Kidney tubule cell (primary cell): ENCODE results near the gene PRKACB.

Experiments used
- DNase-seq: peaks from one replicate; pipeline ENCODE4 v3.0.0-alpha.2; 2018; ENCODE audit warnings: low spot score

PRKACB gene

DNA sequence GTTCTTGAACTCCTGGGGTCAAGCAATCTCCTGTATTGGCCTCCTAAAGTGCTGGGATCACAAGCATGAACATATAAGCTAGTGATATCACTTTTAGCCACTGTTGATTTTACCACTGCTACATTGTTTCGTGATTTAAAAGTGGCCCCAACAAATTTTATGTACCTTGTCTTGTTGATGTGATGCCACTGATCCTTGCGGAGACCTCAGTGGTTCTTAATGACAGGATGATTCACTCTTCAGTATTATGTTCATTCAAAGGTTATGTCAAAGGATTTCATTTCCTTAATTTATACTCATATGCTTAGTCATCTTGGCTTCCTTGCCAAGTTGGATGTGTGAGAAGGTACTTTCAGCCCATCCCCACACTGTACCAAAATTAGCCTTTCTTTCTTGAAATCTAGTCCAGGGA, 12.1 kb downstream of the PRKACB start:
- DNase-seq, result peak; percentile 80

DNA sequence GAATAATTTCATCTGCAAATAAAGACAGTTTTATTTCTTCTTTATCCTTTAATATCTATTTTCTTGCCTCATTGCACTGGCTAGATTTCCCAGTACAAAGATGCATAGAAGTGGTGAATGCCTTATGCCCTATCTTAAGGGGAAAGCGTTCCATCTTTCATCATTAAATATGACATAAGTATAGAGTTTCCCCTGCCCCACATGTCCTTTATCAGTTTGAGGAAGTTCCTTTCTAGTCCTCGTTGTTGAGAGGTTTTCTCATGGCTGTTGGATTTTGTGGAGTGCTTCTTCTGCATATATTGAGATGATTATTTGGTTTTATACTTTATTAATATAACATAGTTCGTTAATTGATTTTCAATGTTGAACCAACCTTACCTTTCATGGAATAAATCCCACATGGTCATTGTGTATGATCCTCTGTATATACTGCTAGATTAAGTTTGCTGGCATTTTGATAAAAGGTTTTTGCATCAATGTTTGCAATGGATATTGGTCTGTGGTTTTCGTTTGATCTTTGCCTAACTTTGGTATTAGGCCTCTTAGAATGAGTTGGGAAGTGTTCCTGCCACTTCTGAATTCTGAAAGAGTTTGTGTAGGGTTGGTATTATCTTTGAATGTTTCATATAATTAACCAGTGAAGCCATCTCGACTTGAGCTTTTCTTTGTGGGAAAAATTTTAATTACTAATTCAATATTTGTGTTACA, 15.6 kb downstream of the PRKACB start:
- no peak for DNase-seq

- DNase-seq, result no peak
Measured at GRCh38 chr1:84162295-84162694, 18.2 kb downstream of the PRKACB start.

GRCh38 chr1:84163123-84163931, 19.3 kb downstream of the PRKACB start:
- DNase-seq, result no peak

DNA sequence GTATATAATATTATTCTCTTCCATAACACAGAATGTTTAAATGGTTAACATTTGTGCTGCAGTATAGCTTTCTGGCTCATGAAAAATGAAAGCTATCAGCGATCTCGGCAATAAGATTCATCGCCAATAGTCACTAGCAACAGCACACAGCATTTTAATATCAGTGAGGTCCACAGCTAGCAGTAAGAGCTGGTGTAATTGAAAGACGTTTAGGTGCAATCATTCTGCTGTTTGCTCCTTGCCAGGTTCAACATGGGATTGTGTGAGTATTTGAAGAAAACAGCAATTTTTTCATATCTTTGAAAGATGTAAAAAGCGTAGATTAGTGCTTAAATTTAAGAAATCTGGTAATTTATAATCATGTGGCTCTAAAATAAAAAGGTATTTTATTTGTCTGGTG, 20.1 kb downstream of the PRKACB start:
- DNase-seq, result no peak

GRCh38 chr1:84164567-84165021, 20.5 kb downstream of the PRKACB start:
- no peak for DNase-seq

DNA sequence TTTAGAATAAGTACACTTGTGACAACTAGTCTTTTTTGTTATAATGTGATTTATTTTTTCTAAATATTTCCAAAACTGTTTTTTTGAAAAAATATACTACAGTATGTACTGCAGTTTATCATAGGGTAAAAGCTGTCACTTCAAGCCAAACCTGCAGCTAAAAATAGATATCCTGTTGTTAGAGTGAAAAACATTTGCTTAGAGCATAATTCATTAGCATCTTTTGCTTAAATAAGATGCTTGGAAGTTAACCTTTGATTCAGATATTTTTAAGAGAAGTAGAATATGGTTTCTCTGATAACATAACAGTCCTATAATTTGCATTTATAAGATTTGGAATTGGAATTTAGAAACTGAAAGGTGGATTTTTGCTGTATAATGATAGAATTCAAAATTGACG, 21.5 kb downstream of the PRKACB start:
- DNase-seq, result no peak

DNA sequence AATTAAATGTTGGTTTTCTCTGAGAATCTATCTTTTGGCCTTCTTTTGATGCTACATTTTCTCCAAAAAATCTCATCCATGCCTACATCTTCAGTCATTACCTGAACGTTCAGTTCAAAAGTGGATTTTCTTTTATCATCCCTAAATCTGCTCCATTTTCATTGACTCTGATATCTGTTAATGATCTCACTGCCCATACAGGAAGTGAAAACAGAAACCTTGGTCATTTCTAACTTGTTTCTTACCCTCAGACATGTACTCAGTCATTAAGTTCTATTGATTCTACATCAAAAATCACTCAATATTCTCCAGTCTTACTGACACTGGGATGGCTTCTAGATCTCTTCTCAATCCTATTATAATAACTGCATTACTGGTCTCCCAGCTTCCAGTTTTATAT, 22.7 kb downstream of the PRKACB start:
- DNase-seq, result no peak

- DNase-seq, result no peak
Measured at GRCh38 chr1:84168783-84169182, 24.7 kb downstream of the PRKACB start.

- DNase-seq, result no peak
Measured at GRCh38 chr1:84170171-84170570, 26.1 kb downstream of the PRKACB start.

DNA sequence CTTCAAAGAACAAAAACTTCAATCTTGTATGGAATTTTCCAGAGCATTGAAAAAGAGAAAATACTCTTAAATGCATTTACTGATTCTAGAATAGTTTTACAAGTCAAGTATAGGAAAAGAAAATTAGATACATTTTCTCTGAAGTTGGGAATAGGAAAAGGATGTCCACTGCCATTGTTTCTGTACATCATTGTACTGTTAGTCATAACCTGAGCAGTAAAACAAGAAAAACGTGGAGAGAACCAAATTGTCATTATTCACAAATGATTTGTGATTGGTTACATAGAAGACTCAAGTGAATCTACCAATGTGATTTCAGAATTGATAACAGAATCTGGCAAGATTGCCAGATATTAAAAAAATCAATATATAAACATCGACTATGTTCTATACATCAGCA, 27.4 kb downstream of the PRKACB start:
- no peak for DNase-seq

- peak; percentile 95 for DNase-seq
Measured at GRCh38 chr1:84174051-84174556, 30.0 kb downstream of the PRKACB start.

GRCh38 chr1:84181350-84182005, 37.4 kb downstream of the PRKACB start:
- no peak for DNase-seq

GRCh38 chr1:84190455-84190854, 46.4 kb downstream of the PRKACB start:
- no peak for DNase-seq

GRCh38 chr1:84192681-84193080, 48.6 kb downstream of the PRKACB start:
- no peak for DNase-seq

DNA sequence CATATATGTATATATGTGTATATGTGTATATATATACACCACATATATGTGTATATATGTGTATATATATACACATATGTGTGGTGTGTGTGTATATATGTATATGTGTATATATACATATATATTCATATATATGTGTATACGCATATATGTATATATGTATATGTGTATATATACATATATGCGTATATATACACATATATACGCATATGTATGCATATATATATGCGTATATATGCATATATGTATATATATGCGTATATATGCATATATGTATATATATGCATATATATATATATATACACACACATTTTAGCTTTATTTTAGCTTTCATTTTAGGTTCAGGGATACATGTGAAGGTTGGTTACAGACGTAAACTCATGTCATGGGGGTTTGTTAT, 54.8 kb downstream of the PRKACB start:
- DNase-seq, result no peak

GRCh38 chr1:84199257-84199656, 55.2 kb downstream of the PRKACB start:
- no peak for DNase-seq

- no peak for DNase-seq
Measured at GRCh38 chr1:84202126-84202525, 58.1 kb downstream of the PRKACB start.

- DNase-seq, result no peak
Measured at GRCh38 chr1:84206375-84206774, 62.3 kb downstream of the PRKACB start.

DNA sequence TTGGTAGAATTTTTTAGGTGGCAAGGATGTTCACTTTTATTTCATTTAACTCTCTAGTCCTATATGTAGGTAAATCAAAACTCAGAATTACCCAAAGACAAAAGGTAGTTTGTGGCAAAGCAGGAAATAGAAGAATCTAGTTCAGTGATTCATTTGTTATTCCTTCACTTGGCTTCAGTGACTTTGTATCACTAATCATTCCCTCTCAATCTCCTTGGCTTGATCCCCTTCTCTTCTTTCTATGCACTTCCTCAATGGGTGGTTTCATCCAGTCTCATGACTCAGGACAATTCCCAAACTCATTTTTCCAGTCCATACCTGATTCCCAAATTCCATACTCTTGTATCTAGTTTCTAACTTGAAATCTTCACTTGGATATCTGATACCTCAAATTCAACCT, 64.9 kb downstream of the PRKACB start:
- peak; percentile 89 for DNase-seq

GRCh38 chr1:84214115-84214956, 70.3 kb downstream of the PRKACB start:
- DNase-seq, result no peak

GRCh38 chr1:84217239-84217638, 73.2 kb downstream of the PRKACB start:
- DNase-seq, result no peak
